Dermis microvascular lymphatic vessel endothelial cell (primary cell): ENCODE results near the gene ARPC1A. TPM values are rescaled to one million over a fixed set of nuclear protein-coding genes. Genes with fewer than 3 reads are reported as not detected.
"Not testable (repeated sequence)": the region's sequence is repeated elsewhere in the genome, so short reads cannot be mapped to it uniquely, and the experiment has no call there.

Source experiments
- DNase-seq, 2 donors: peaks; one replicate each; pipeline versions ENCODE4 v3.0.0 to v3.0.0-alpha.2; 2010; ENCODE audit warnings: low read depth in 2 of 2
- total RNA-seq: library from RNA; depleted of rRNA; stranded (reverse); fragments of >200 nt; gene quantifications from 2 replicates; pipeline ENCODE4 v1.2.1, GENCODE V29; 2014

Gene ARPC1A
- 164 and 185 TPM in 2 replicates for total RNA-seq

- peak; percentile 87 to 96 for DNase-seq
Observed at GRCh38 chr7:99325592-99326407, at the start of gene ARPC1A. Gene ARPC1A, plus strand, starts transcription at chr7:99325898. Its CDS starts 7,456 bp downstream, at chr7:99333354.

- no peak for DNase-seq
Observed at GRCh38 chr7:99278180-99278579, 47.5 kb upstream of the ARPC1A start.

GRCh38 chr7:99284165-99284564, 41.5 kb upstream of the ARPC1A start:
- DNase-seq, result not testable (repeated sequence)

GRCh38 chr7:99287779-99288534, 37.7 kb upstream of the ARPC1A start:
- no peak for DNase-seq

- no peak for DNase-seq
Observed at GRCh38 chr7:99289185-99289584, 36.5 kb upstream of the ARPC1A start.

- not testable (repeated sequence) for DNase-seq
Observed at GRCh38 chr7:99290148-99290547, 35.5 kb upstream of the ARPC1A start.

- no peak for DNase-seq
Observed at GRCh38 chr7:99290980-99291607, 34.6 kb upstream of the ARPC1A start.

GRCh38 chr7:99292127-99292526, 33.6 kb upstream of the ARPC1A start:
- DNase-seq, result no peak

GRCh38 chr7:99293167-99293566, 32.5 kb upstream of the ARPC1A start:
- no peak for DNase-seq

GRCh38 chr7:99293650-99294049, 32.0 kb upstream of the ARPC1A start:
- DNase-seq, result no peak

- no peak for DNase-seq
Observed at GRCh38 chr7:99296471-99296870, 29.2 kb upstream of the ARPC1A start.

- no peak for DNase-seq
Observed at GRCh38 chr7:99301496-99301895, 24.2 kb upstream of the ARPC1A start.

- no peak for DNase-seq
Observed at GRCh38 chr7:99305473-99306260, 20.0 kb upstream of the ARPC1A start.

GRCh38 chr7:99308461-99309074, 17.1 kb upstream of the ARPC1A start:
- no peak for DNase-seq

GRCh38 chr7:99309111-99309510, 16.6 kb upstream of the ARPC1A start:
- no peak for DNase-seq

- no peak for DNase-seq
Observed at GRCh38 chr7:99310004-99310403, 15.7 kb upstream of the ARPC1A start.

GRCh38 chr7:99311702-99312101, 14.0 kb upstream of the ARPC1A start:
- DNase-seq, result no peak

GRCh38 chr7:99312316-99313203, 13.1 kb upstream of the ARPC1A start:
- DNase-seq, result peak; percentile 28 to 52

- no peak for DNase-seq
Observed at GRCh38 chr7:99313204-99313573, 12.5 kb upstream of the ARPC1A start.

- DNase-seq, result no peak
Observed at GRCh38 chr7:99314504-99314903, 11.2 kb upstream of the ARPC1A start.
